Measurements from ENCODE around the gene TFPT. TPM values are rescaled to one million over a fixed set of nuclear protein-coding genes. Genes with fewer than 3 reads are reported as not detected.
A peak's percentile ranks its signal among the peaks of the same experiment; 100 is the strongest.

Gene TFPT
- total RNA-seq, 1 experiment from 2014 or later = 26.6 TPM

DNA sequence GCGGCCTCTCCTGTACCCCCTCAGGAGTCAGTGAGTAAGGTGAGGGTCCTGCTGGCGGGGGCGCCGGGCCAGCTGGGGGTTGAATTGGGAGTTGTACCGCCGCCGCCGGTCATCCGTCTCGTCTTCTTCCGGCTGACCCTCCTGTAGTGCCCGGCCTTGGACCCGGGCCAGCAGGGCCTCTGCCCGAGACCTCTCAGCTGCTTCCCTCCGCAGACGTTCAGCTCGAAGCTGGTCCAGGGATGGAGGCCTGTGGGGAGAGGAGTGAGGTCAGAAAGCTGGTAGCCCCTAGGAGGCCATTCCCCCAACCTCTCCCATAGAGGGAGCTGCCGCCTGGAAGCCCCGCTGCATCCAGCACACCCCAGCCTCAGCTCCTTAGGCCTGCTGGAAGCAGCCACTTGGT lies 40.2 kb upstream of the TFPT start:
- no peak overlapping the region for H3K27ac Mint-ChIP-seq
- H2BK5ac ChIP-seq (ENCODE audit: insufficient read length, low read length) = no peak overlapping the region
- H2BK20ac ChIP-seq (ENCODE audit: low read depth, low read length, poor library complexity, severe bottlenecking) = no peak overlapping the region
- no peak overlapping the region for H4K91ac ChIP-seq (ENCODE audit: insufficient read length, low read depth, low read length)
- no peaks in the 10 kb centered on the region for H3K9me3 ChIP-seq (ENCODE audit: control insufficient read depth, low read depth, low read length)
- TF ChIP-seq, protein P1, sequence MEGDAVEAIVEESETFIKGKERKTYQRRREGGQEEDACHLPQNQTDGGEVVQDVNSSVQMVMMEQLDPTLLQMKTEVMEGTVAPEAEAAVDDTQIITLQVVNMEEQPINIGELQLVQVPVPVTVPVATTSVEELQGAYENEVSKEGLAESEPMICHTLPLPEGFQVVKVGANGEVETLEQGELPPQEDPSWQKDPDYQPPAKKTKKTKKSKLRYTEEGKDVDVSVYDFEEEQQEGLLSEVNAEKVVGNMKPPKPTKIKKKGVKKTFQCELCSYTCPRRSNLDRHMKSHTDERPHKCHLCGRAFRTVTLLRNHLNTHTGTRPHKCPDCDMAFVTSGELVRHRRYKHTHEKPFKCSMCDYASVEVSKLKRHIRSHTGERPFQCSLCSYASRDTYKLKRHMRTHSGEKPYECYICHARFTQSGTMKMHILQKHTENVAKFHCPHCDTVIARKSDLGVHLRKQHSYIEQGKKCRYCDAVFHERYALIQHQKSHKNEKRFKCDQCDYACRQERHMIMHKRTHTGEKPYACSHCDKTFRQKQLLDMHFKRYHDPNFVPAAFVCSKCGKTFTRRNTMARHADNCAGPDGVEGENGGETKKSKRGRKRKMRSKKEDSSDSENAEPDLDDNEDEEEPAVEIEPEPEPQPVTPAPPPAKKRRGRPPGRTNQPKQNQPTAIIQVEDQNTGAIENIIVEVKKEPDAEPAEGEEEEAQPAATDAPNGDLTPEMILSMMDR (conservative IDR thresholded peaks at IDR 0.05) = peak; percentile 34; the same call in 2 of the 3 replicates
- no peaks in the 10 kb centered on the region for H4K20me1 ChIP-seq (ENCODE audit: control insufficient read depth, insufficient read depth, insufficient read length)
- no peak overlapping the region for H3K23ac ChIP-seq (ENCODE audit: insufficient read length, low read depth, low read length)
- H3K4me1 ChIP-seq (ENCODE audit: insufficient read depth, low read length) = no peaks in the 10 kb centered on the region
- H2AK5ac ChIP-seq (ENCODE audit: insufficient read length, low read length) = no peak overlapping the region
- H2BK120ac ChIP-seq (ENCODE audit: low read depth, low read length, poor library complexity, severe bottlenecking) = no peak overlapping the region
- no peak overlapping the region for H3T11ph ChIP-seq (ENCODE audit: low read length)
- WGBS (ENCODE audit: extremely low coverage, insufficient read length, low lambda C conversion rate) = no CpG with 5 or more reads among the region's 19 CpGs
- no peak for DNase-seq
- H3K79me2 ChIP-seq (ENCODE audit: insufficient read depth, low read length) = no peaks in the 10 kb centered on the region; the same call in 1 of the 2 replicates
- no peak overlapping the region for H3K4me2 ChIP-seq (ENCODE audit: insufficient read depth, insufficient read length, low read length)
- peaks cover 3% of the 10 kb centered on the region; the same call in 1 of the 2 replicates for H3K27me3 Mint-ChIP-seq (ENCODE audit: low read depth)
- no peak overlapping the region for H2BK12ac ChIP-seq (ENCODE audit: insufficient read length, low read depth, low read length)
- H3K18ac ChIP-seq (ENCODE audit: insufficient read length, low read depth, low read length) = no peak overlapping the region
- no peak overlapping the region for H3K9ac ChIP-seq (ENCODE audit: extremely low read depth, insufficient read length, low read length)
- H3K56ac ChIP-seq (ENCODE audit: insufficient read length, low read depth, low read length) = no peak overlapping the region
- H3K79me1 ChIP-seq (ENCODE audit: insufficient read depth, low read depth, low read length, poor library complexity, severe bottlenecking) = no peaks in the 10 kb centered on the region
- no peak overlapping the region for H3K4me3 Mint-ChIP-seq
- H3K27me3 ChIP-seq (ENCODE audit: insufficient read depth, low read length) = no peaks in the 10 kb centered on the region
- H3K23me2 ChIP-seq (ENCODE audit: insufficient read length, low read depth, low read length, poor library complexity, severe bottlenecking) = peaks cover 11% of the 10 kb centered on the region
- H2AFZ ChIP-seq (ENCODE audit: low read length) = no peak overlapping the region
- no peak overlapping the region for H3K27ac ChIP-seq (ENCODE audit: insufficient read length, low read depth, low read length)
- H3K4me1 Mint-ChIP-seq = peaks cover 9% of the 10 kb centered on the region in 2 experiments
- peaks cover 37 to 67% (median 66%) of the 10 kb centered on the region in 3 experiments for H3K36me3 Mint-ChIP-seq (ENCODE audit: insufficient read depth in 1 of 3, low read depth in 3 of 3)
- no peak overlapping the region for H4K5ac ChIP-seq (ENCODE audit: insufficient read length, low read depth, low read length)
- H4K8ac ChIP-seq (replicated peaks; ENCODE audit: insufficient read length, low read depth, low read length) = no peak overlapping the region
- no peak overlapping the region for H2BK15ac ChIP-seq (ENCODE audit: low read depth, low read length)
- H3K4ac ChIP-seq (ENCODE audit: low read depth, low read length) = no peak overlapping the region
- no peaks in the 10 kb centered on the region; a peak in 1 of 5 replicates for H3K9me3 Mint-ChIP-seq
- no peak overlapping the region for H3K14ac ChIP-seq (ENCODE audit: insufficient read depth, low read length)

Measured in H9 (cell line).